PC-9 (cell line): ENCODE data around the gene DLG2. TPM values are rescaled to one million over a fixed set of nuclear protein-coding genes. Genes with fewer than 3 reads are reported as not detected.

ENCODE experiments used
- BruUV-seq: library from RNA; stranded (reverse); fragments of 400-500 nt; replicated peaks from 2 replicates; lab custom pipeline; 2021; lab: Mats Ljungman, UMichigan
- CTCF ChIA-PET: fragments of 300-600 bp; sonication (Branson Sonifier 250); formaldehyde crosslinking; loops from one replicate; lab custom pipeline; 2022; ENCODE audit warnings: antibody characterized with exemption; lab: Charles Lee
- POLR2A ChIA-PET: fragments of 300-600 bp; sonication (Branson Sonifier 250); formaldehyde crosslinking; loops from one replicate; lab custom pipeline; 2022; ENCODE audit warnings: antibody characterized with exemption; ENCODE audit not compliant: unreplicated experiment; lab: Charles Lee
- DNase-seq, 2 experiments: peaks; one replicate each; pipeline versions ENCODE4 v3.0.0 to v3.0.0-alpha.2; 2015 to 2022; ENCODE audit warnings: mixed read lengths in 1 of 2
- H2AFZ ChIP-seq: fragments of 200-600 bp; sonication (generic); 2 replicates; pipeline ENCODE4 v1.8.1; 2017; ENCODE audit warnings: antibody characterized with exemption
- H3F3A ChIP-seq: fragments of 200-600 bp; sonication (generic); 2 replicates; pipeline ENCODE4 v1.8.1; 2017; ENCODE audit warnings: antibody characterized with exemption, mild to moderate bottlenecking, low read depth; ENCODE audit not compliant: insufficient read depth
- H3K27ac ChIP-seq: fragments of 200-600 bp; sonication (generic); 2 replicates; pipeline ENCODE4 v1.6.1; 2016; ENCODE audit warnings: mixed run types
- H3K27me3 ChIP-seq: fragments of 200-600 bp; sonication (generic); 2 replicates; pipeline ENCODE4 v1.6.1; 2016; ENCODE audit warnings: low read depth, mixed run types; ENCODE audit not compliant: insufficient read depth
- H3K36me3 ChIP-seq: fragments of 200-600 bp; sonication (generic); 2 replicates; pipeline ENCODE4 v1.6.1; 2016; ENCODE audit warnings: low read depth, mixed run types
- H3K4me1 ChIP-seq: fragments of 200-600 bp; sonication (generic); replicated peaks from 2 replicates; pipeline ENCODE4 v1.6.1; 2016; ENCODE audit warnings: mixed run types; ENCODE audit not compliant: insufficient read depth
- H3K4me2 ChIP-seq: fragments of 200-600 bp; sonication (generic); 2 replicates; pipeline ENCODE4 v1.6.1; 2017; ENCODE audit warnings: mixed run types
- H3K4me3 ChIP-seq: fragments of 200-600 bp; sonication (generic); 2 replicates; pipeline ENCODE4 v1.6.1; 2016; ENCODE audit warnings: mixed run types
- H3K79me2 ChIP-seq: fragments of 200-600 bp; sonication (generic); 2 replicates; pipeline ENCODE4 v1.6.1; 2017; ENCODE audit warnings: low read depth, mixed run types
- H3K9me2 ChIP-seq: fragments of 200-600 bp; sonication (generic); 2 replicates; pipeline ENCODE4 v1.8.1; 2017; ENCODE audit warnings: mild to moderate bottlenecking; ENCODE audit not compliant: insufficient read depth
- H3K9me3 ChIP-seq: fragments of 200-600 bp; sonication (generic); 2 replicates; pipeline ENCODE4 v1.8.1; 2016; ENCODE audit warnings: low read depth; ENCODE audit not compliant: insufficient read depth
- H4K20me1 ChIP-seq: fragments of 200-600 bp; sonication (generic); 2 replicates; pipeline ENCODE4 v1.8.1; 2017; ENCODE audit not compliant: insufficient read depth
- EZH2 ChIP-seq: fragments of 200-600 bp; sonication (generic); IDR thresholded peaks from 2 replicates; pipeline ENCODE4 v1.8.0; 2017; ENCODE audit warnings: antibody characterized with exemption, low read depth
- intact Hi-C: fragments of 100-400 bp; cut with micrococcal nuclease; formaldehyde crosslinking; loops from one replicate; pipeline ENCODE4 v1.10.0; 2022; ENCODE audit not compliant: unreplicated experiment
- total RNA-seq: library from RNA; stranded (reverse); gene quantifications from 2 replicates; pipeline ENCODE4 v1.2.3, GENCODE V29; 2021
- TF ChIP-seq, protein P1 (sequence below): fragments of 200-600 bp; sonication (generic); conservative IDR thresholded peaks from 2 replicates; pipeline ENCODE4 v1.6.1; 2017; ENCODE audit warnings: mixed run types, antibody characterized with exemption, mild to moderate bottlenecking, moderate library complexity

Gene DLG2
- total RNA-seq, 1 experiment from 2014 or later, result 6.4 TPM

DNA sequence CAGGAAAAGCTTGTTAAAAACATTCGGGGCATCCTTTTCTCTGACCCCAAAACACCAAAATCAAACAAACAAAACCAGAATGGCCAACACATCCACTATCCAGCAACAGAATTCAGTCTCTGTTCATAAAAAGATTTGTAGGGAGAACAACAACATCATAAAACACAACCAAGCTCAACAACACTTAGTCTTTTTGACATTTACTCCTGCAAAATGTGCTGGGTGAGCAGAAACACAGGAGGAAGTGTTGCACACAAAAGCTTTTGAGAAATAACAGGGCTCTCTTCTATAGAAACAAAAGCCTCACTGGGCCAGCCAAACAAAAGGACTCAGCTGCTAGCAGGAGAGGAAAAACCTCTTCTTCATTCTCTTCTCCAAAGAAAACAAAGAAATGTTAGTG, 1604.9 kb downstream of the DLG2 start:
- Histone ChIP-seq H3K4me3 (no peak overlapping the region), H4K20me1 (no peaks in the 10 kb centered on the region), H3K27me3 (no peaks in the 10 kb centered on the region), H3K79me2 (no peaks in the 10 kb centered on the region), H3F3A (no peaks in the 10 kb centered on the region), H3K4me2 (no peak overlapping the region), H3K27ac (no peak overlapping the region), H2AFZ (no peak overlapping the region), H3K36me3 (no peaks in the 10 kb centered on the region), H3K9me3 (no peaks in the 10 kb centered on the region), H3K4me1 (no peaks in the 10 kb centered on the region), H3K9me2 (no peaks in the 10 kb centered on the region)
- POLR2A ChIA-PET, result no interaction called here
- no peak for TF ChIP-seq EZH2
- DNase-seq, result no peak
- CTCF ChIA-PET, result no interaction called here
- no TSS peak for BruUV-seq
- intact Hi-C loops, result no loop called here

DNA sequence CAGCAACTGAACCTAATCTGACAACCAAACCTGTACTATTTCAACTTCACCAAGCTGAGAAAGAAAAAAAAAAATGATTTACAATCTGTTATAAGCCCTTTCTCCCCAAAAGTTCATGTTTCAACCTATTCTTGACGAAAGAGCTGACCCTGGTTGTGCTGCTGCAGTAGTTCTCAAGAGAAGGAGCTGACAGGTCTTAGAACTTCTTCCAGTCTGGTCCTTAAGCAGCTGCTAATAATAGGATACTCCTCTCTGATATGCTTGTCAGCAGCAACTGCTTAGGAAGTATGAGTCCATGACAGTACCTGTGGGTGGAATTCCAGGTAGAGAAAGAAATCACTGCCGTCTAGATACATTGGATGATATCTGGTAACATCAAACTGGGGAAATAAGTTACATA, 1605.9 kb downstream of the DLG2 start:
- CTCF ChIA-PET, result no interaction called here
- BruUV-seq, result no TSS peak

DNA sequence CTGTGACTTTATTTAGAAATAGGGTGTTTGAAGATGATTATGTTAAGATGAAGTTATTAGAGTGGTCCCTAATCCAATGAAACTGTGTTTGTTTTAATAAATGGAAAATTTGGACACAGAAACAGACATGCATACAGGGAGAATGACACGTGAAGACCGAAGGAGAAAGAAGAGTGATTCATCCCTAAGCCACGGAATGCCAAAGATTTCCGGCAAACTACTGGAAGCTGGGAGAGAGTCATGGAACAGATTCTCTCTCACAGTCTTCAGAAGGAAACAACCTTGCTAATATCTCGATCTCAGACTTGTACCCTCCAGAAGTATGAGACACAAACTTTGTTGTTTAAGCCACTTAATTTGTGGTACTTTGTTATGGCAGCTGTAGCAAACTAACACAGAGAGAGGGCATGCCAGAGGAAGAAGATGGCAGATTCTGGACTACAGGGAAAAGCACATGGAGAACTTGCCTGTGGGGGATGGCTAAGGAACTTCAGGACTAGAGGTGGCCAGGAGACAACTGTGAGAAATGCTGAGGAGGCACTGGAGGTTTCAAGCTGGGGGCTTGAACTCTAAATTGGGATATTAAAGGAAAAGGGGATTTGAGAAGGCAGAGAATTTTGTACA, 1607.5 kb downstream of the DLG2 start:
- Histone ChIP-seq H3K79me2 (no peaks in the 10 kb centered on the region), H3K27ac (no peak overlapping the region), H3K4me1 (no peaks in the 10 kb centered on the region), H3K27me3 (no peaks in the 10 kb centered on the region), H4K20me1 (no peaks in the 10 kb centered on the region), H3K9me2 (no peaks in the 10 kb centered on the region), H3F3A (no peaks in the 10 kb centered on the region), H3K36me3 (no peaks in the 10 kb centered on the region), H2AFZ (no peak overlapping the region), H3K4me3 (no peak overlapping the region), H3K9me3 (no peaks in the 10 kb centered on the region), H3K4me2 (no peak overlapping the region)
- ChIA-PET POLR2A (no interaction called here), CTCF (no interaction called here)
- no peak for DNase-seq
- no TSS peak for BruUV-seq
- intact Hi-C loops, result no loop called here
- no peak for TF ChIP-seq EZH2
- TF ChIP-seq, protein P1, sequence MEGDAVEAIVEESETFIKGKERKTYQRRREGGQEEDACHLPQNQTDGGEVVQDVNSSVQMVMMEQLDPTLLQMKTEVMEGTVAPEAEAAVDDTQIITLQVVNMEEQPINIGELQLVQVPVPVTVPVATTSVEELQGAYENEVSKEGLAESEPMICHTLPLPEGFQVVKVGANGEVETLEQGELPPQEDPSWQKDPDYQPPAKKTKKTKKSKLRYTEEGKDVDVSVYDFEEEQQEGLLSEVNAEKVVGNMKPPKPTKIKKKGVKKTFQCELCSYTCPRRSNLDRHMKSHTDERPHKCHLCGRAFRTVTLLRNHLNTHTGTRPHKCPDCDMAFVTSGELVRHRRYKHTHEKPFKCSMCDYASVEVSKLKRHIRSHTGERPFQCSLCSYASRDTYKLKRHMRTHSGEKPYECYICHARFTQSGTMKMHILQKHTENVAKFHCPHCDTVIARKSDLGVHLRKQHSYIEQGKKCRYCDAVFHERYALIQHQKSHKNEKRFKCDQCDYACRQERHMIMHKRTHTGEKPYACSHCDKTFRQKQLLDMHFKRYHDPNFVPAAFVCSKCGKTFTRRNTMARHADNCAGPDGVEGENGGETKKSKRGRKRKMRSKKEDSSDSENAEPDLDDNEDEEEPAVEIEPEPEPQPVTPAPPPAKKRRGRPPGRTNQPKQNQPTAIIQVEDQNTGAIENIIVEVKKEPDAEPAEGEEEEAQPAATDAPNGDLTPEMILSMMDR, result no peak

More for the DNA sequence above, 1605.9 kb downstream of the DLG2 start:
- Histone ChIP-seq H3K9me2 (no peaks in the 10 kb centered on the region), H3F3A (no peaks in the 10 kb centered on the region), H3K9me3 (no peaks in the 10 kb centered on the region), H3K4me1 (no peaks in the 10 kb centered on the region), H3K4me2 (no peak overlapping the region), H3K27ac (no peak overlapping the region), H3K36me3 (no peaks in the 10 kb centered on the region), H3K27me3 (no peaks in the 10 kb centered on the region), H3K4me3 (no peak overlapping the region), H4K20me1 (no peaks in the 10 kb centered on the region), H2AFZ (no peak overlapping the region), H3K79me2 (no peaks in the 10 kb centered on the region)
- POLR2A ChIA-PET, result no interaction called here
- DNase-seq, result no peak
- intact Hi-C loops, result no loop called here
- no peak for TF ChIP-seq EZH2
- TF ChIP-seq, protein P1, result no peak

DNA sequence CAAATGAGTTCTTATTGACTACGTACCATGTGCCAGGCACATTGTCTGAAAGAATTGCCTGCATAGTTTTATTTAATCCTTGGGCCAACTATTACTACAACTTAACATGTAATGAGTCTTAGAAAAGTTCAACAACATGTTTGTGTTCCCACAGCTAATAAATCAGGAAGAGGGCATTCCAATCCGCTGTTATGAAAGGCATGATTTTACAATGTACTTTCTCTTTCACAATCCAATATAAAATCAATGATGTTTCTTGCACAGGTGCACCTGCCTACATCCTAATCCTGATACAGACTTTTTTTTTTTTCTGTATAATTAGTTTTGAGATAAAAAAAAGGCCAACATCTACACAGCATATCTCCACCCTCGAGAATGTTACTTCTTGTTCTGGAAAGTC, 1612.6 kb downstream of the DLG2 start:
- no peaks in the 10 kb centered on the region for H3K36me3 ChIP-seq
- no peaks in the 10 kb centered on the region for H3F3A ChIP-seq
- H3K9me3 ChIP-seq, result no peaks in the 10 kb centered on the region
- H3K79me2 ChIP-seq, result no peaks in the 10 kb centered on the region
- ChIA-PET POLR2A (no interaction called here), CTCF (no interaction called here)
- intact Hi-C loops, result no loop called here
- DNase-seq, result no peak
- TF ChIP-seq, protein P1, result no peak
- TF ChIP-seq EZH2, result no peak
- H3K27ac ChIP-seq, result no peak overlapping the region
- no peak overlapping the region for H2AFZ ChIP-seq
- no peaks in the 10 kb centered on the region for H4K20me1 ChIP-seq
- no peaks in the 10 kb centered on the region for H3K4me1 ChIP-seq
- no peak overlapping the region for H3K4me2 ChIP-seq
- H3K27me3 ChIP-seq, result no peaks in the 10 kb centered on the region
- no TSS peak for BruUV-seq
- H3K9me2 ChIP-seq, result no peaks in the 10 kb centered on the region
- H3K4me3 ChIP-seq, result no peak overlapping the region
